Body of pancreas (tissue), 4 donors: ENCODE data around the gene LRP1-AS.

Experiments used
- CTCF ChIP-seq, 7 experiments: fragments of 450-650 bp in 4 of 7; fragments of 200-600 bp in 3 of 7; sonication (generic) in 3 of 7; IDR thresholded peaks; one replicate each; pipeline ENCODE4 v1.5.1; 2016 to 2019; ENCODE audit warnings: antibody characterized with exemption in 7 of 7
- POLR2A ChIP-seq, 3 donors: fragments of 450-650 bp; IDR thresholded peaks; one replicate each; pipeline ENCODE4 v1.6.1; 2016; ENCODE audit warnings: antibody characterized with exemption in 3 of 3, mild to moderate bottlenecking in 2 of 3

- TF ChIP-seq POLR2A (IDR thresholded peaks at IDR 0.05) = no peak
- TF ChIP-seq CTCF (IDR thresholded peaks at IDR 0.05) = no peak
These were observed 1.3 kb downstream of the LRP1-AS start for GRCh38 chr12:57146092-57146491.
